Prostate gland (tissue), 2 donors: ENCODE data around the gene UBE2J2.

ENCODE experiments used
- POLR2A ChIP-seq: fragments of 450-650 bp; IDR thresholded peaks from one replicate; pipeline ENCODE4 v1.6.1; 2016; ENCODE audit warnings: antibody characterized with exemption, mild to moderate bottlenecking
- POLR2AphosphoS5 ChIP-seq: sonication (generic); formaldehyde crosslinking; IDR thresholded peaks from one replicate; pipeline ENCODE4 v1.6.1; 2017; ENCODE audit warnings: antibody characterized with exemption
- TF ChIP-seq, protein P1 (sequence below), 4 experiments: fragments of 200-600 bp in 2 of 4; fragments of 450-650 bp in 2 of 4; sonication (generic) in 2 of 4; IDR thresholded peaks; 1 replicate in 3 of 4; 2 replicates in 1 of 4; pipeline ENCODE4 v1.5.1; 2016 to 2019; ENCODE audit warnings: antibody characterized with exemption in 4 of 4, mild to moderate bottlenecking in 2 of 4, moderate library complexity in 2 of 4

GRCh38 chr1:1314678-1315335 is 41.2 kb upstream of the UBE2J2 start:
- TF ChIP-seq POLR2AphosphoS5 (no peak), POLR2A (no peak)
- TF ChIP-seq, protein P1, sequence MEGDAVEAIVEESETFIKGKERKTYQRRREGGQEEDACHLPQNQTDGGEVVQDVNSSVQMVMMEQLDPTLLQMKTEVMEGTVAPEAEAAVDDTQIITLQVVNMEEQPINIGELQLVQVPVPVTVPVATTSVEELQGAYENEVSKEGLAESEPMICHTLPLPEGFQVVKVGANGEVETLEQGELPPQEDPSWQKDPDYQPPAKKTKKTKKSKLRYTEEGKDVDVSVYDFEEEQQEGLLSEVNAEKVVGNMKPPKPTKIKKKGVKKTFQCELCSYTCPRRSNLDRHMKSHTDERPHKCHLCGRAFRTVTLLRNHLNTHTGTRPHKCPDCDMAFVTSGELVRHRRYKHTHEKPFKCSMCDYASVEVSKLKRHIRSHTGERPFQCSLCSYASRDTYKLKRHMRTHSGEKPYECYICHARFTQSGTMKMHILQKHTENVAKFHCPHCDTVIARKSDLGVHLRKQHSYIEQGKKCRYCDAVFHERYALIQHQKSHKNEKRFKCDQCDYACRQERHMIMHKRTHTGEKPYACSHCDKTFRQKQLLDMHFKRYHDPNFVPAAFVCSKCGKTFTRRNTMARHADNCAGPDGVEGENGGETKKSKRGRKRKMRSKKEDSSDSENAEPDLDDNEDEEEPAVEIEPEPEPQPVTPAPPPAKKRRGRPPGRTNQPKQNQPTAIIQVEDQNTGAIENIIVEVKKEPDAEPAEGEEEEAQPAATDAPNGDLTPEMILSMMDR (IDR thresholded peaks at IDR 0.05): no peak
